ENCODE results near the gene MT1M.

MT1M gene

DNA sequence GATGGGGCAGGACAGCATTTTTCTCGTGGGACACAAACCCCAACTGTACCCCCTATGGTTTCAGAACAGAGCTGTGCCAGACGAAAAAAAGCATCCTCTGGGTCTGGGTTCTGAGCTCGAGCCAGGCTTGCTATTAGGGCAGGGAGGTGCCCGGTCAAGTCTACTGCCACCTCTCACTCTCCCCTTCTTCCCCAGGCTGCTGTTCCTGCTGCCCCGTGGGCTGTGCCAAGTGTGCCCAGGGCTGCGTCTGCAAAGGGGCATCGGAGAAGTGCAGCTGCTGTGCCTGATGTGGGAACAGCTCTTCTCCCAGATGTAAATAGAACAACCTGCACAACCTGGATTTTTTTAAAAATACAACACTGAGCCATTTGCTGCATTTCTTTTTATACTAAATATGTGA, 5.8 kb upstream of the MT1M start:
- no peak for DNase-seq
- Histone ChIP-seq H3K4me3 (ENCODE audit: low read depth, low read length) (no peak overlapping the region), H2BK12ac (ENCODE audit: low read length) (no peak overlapping the region), H3K27ac (ENCODE audit: low read depth, low read length) (no peak overlapping the region), H4K91ac (ENCODE audit: low read depth, low read length) (no peak overlapping the region), H3K9me3 (ENCODE audit: insufficient read depth, low read depth, low read length) (peaks cover 11% of the 10 kb centered on the region), H3K36me3 (ENCODE audit: control insufficient read depth in 1 of 2, insufficient read depth in 2 of 2, low read length in 2 of 2) (no peaks in the 10 kb centered on the region), H3K18ac (ENCODE audit: low read length) (no peak overlapping the region), H3K4me1 (ENCODE audit: control insufficient read depth in 1 of 2, insufficient read depth in 2 of 2, low read length in 2 of 2) (peaks cover 12 to 20% of the 10 kb centered on the region in 2 experiments), H3K23ac (ENCODE audit: low read length) (no peak overlapping the region), H3K4ac (ENCODE audit: low read depth, low read length) (no peak overlapping the region), H2AK5ac (ENCODE audit: low read length) (no peak overlapping the region), H2AFZ (ENCODE audit: insufficient read depth, low read length, poor library complexity) (no peak overlapping the region), H4K12ac (ENCODE audit: low read depth, low read length) (no peak overlapping the region), H3K9ac (ENCODE audit: low read length) (no peak overlapping the region), H3K79me2 (ENCODE audit: control insufficient read depth, insufficient read depth, low read length, poor library complexity) (no peaks in the 10 kb centered on the region), H3K27me3 (ENCODE audit: insufficient read depth, low read length) (peaks cover 29% of the 10 kb centered on the region), H2BK120ac (ENCODE audit: insufficient read depth, low read length, poor library complexity) (no peak overlapping the region), H3K79me1 (ENCODE audit: low read length) (peaks cover 1% of the 10 kb centered on the region), H3K4me2 (ENCODE audit: low read length) (no peak overlapping the region), H2BK5ac (ENCODE audit: low read depth, low read length, poor library complexity) (no peak overlapping the region), H3K14ac (ENCODE audit: low read length) (no peak overlapping the region), H4K8ac (ENCODE audit: low read depth, low read length) (no peak overlapping the region)
- no CpG with 5 or more reads among the region's 7 CpGs for WGBS (ENCODE audit: extremely low coverage, insufficient coverage, insufficient read length)

DNA sequence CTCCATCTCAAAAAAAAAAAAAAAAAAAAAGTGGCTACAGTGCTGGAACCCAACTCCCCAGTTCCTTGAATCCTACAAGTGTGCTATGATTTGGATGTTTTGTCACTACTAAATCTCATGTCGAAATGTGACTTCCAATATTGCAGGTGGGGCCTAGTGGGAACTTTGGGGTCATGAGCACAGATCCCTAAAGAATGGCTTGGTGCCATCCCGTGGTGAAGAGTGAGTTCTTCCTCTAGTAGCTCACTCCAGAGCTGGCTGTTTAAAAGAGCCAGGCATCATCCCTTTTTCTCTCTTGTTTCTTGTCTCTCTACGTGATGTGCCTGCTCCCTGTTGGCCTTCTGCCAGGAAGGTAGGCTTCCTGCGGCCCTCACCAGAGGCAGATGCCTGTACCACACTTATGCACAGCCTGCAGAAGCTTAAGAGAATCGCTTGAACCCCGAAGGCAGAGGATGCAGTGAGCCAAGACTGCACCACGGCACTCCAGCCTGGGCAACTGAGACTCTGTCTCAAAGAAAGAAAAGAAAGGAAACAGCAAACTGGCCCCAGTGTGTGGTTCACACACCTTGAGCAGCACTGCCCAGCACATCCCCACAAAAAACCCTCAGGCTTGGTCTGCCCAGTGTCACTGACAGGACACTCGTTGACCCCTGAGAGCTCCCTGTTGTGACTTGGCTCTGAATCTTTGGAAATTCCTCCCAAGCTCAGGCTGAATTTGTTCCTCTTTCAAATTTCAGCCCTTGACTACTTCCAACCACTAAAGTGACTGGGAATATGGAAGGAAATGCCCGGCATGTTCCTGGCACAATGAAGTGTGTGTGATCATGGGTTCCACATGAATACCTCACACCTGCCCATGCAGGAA, 3.7 kb upstream of the MT1M start:
- Histone ChIP-seq H3K23ac (ENCODE audit: low read length) (no peak overlapping the region), H3K18ac (ENCODE audit: low read length) (no peak overlapping the region), H2BK120ac (ENCODE audit: insufficient read depth, low read length, poor library complexity) (no peak overlapping the region), H3K4ac (ENCODE audit: low read depth, low read length) (no peak overlapping the region), H3K4me2 (ENCODE audit: low read length) (no peak overlapping the region), H3K9ac (ENCODE audit: low read length) (no peak overlapping the region), H2BK5ac (ENCODE audit: low read depth, low read length, poor library complexity) (no peak overlapping the region), H2AK5ac (ENCODE audit: low read length) (no peak overlapping the region), H4K8ac (ENCODE audit: low read depth, low read length) (no peak overlapping the region), H3K27ac (ENCODE audit: low read depth, low read length) (no peak overlapping the region), H2BK12ac (ENCODE audit: low read length) (no peak overlapping the region), H3K79me2 (ENCODE audit: control insufficient read depth, insufficient read depth, low read length, poor library complexity) (no peaks in the 10 kb centered on the region), H3K4me1 (ENCODE audit: control insufficient read depth in 1 of 2, insufficient read depth in 2 of 2, low read length in 2 of 2) (peaks cover 12 to 24% of the 10 kb centered on the region in 2 experiments), H4K91ac (ENCODE audit: low read depth, low read length) (no peak overlapping the region), H4K12ac (ENCODE audit: low read depth, low read length) (no peak overlapping the region), H3K27me3 (ENCODE audit: insufficient read depth, low read length) (peaks cover 48% of the 10 kb centered on the region), H3K14ac (ENCODE audit: low read length) (no peak overlapping the region), H3K79me1 (ENCODE audit: low read length) (peaks cover 1% of the 10 kb centered on the region), H3K4me3 (ENCODE audit: low read depth, low read length) (no peak overlapping the region), H2AFZ (ENCODE audit: insufficient read depth, low read length, poor library complexity) (no peak overlapping the region), H3K9me3 (ENCODE audit: insufficient read depth, low read depth, low read length) (peaks cover 13% of the 10 kb centered on the region), H3K36me3 (ENCODE audit: control insufficient read depth in 1 of 2, insufficient read depth in 2 of 2, low read length in 2 of 2) (no peaks in the 10 kb centered on the region)
- no CpG with 5 or more reads among the region's 9 CpGs for WGBS (ENCODE audit: extremely low coverage, insufficient coverage, insufficient read length)
- no peak for DNase-seq

DNA sequence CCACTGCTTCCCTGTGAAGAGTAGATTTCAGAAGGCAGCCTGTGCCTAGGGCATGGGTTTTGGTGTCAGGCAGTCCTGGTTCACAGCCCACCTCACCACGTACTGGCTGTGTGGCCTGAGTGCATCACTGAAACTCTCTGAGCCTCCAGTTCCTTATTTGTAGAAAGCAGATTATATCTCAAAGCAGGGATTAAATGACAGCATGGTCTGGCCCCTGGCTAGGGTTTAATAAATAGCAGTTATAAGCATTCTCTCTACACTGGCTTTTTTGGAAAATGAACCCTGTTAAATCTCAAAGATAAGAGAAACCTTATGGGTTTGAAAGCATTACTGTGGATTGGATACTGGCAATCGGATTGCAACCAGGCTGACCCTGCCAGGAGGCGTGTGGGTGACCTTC, 2.9 kb upstream of the MT1M start:
- H4K12ac ChIP-seq (ENCODE audit: low read depth, low read length): no peak overlapping the region
- no peak overlapping the region for H3K4me3 ChIP-seq (ENCODE audit: low read depth, low read length)
- H2BK5ac ChIP-seq (ENCODE audit: low read depth, low read length, poor library complexity): no peak overlapping the region
- H2AFZ ChIP-seq (ENCODE audit: insufficient read depth, low read length, poor library complexity): no peak overlapping the region
- no peak overlapping the region for H3K4ac ChIP-seq (ENCODE audit: low read depth, low read length)
- no peak overlapping the region for H3K27ac ChIP-seq (ENCODE audit: low read depth, low read length)
- no peak overlapping the region for H2BK12ac ChIP-seq (ENCODE audit: low read length)
- DNase-seq: no peak
- H3K4me1 ChIP-seq (ENCODE audit: control insufficient read depth in 1 of 2, insufficient read depth in 2 of 2, low read length in 2 of 2): peaks cover 12 to 24% of the 10 kb centered on the region in 2 experiments
- no peaks in the 10 kb centered on the region for H3K79me2 ChIP-seq (ENCODE audit: control insufficient read depth, insufficient read depth, low read length, poor library complexity)
- WGBS (ENCODE audit: extremely low coverage, insufficient coverage, insufficient read length): no CpG with 5 or more reads among the region's 3 CpGs
- no peak overlapping the region for H2BK120ac ChIP-seq (ENCODE audit: insufficient read depth, low read length, poor library complexity)
- no peak overlapping the region for H4K8ac ChIP-seq (ENCODE audit: low read depth, low read length)
- peaks cover 55% of the 10 kb centered on the region for H3K27me3 ChIP-seq (ENCODE audit: insufficient read depth, low read length)
- H3K79me1 ChIP-seq (ENCODE audit: low read length): peaks cover 1% of the 10 kb centered on the region
- no peak overlapping the region for H3K23ac ChIP-seq (ENCODE audit: low read length)
- H3K14ac ChIP-seq (ENCODE audit: low read length): no peak overlapping the region
- H3K36me3 ChIP-seq (ENCODE audit: control insufficient read depth in 1 of 2, insufficient read depth in 2 of 2, low read length in 2 of 2): no peaks in the 10 kb centered on the region
- no peak overlapping the region for H4K91ac ChIP-seq (ENCODE audit: low read depth, low read length)
- no peak overlapping the region for H3K18ac ChIP-seq (ENCODE audit: low read length)
- H3K9ac ChIP-seq (ENCODE audit: low read length): no peak overlapping the region
- no peak overlapping the region for H2AK5ac ChIP-seq (ENCODE audit: low read length)
- no peak overlapping the region for H3K4me2 ChIP-seq (ENCODE audit: low read length)
- H3K9me3 ChIP-seq (ENCODE audit: insufficient read depth, low read depth, low read length): peaks cover 13% of the 10 kb centered on the region

DNA sequence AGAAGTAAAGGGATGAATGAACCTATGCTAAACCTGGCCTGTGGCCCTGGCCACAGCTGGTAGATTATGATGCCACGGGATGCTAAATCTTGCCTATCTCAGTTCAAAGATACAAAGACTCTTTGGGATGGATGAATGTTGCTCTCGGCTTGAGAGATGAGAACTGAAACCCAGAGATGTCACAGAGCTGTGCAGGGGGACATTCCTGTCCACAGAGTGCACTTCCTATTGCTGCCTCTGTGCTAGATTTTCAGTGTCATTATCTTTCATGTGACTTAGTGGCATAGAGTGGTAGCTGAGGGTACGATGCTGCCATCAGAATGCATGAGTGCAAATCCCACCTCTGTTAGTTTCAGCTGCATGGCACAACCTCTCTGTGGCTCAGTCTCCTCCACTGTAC, 2.3 kb upstream of the MT1M start:
- no peak overlapping the region for H2BK120ac ChIP-seq (ENCODE audit: insufficient read depth, low read length, poor library complexity)
- peaks cover 1% of the 10 kb centered on the region for H3K79me1 ChIP-seq (ENCODE audit: low read length)
- H4K91ac ChIP-seq (ENCODE audit: low read depth, low read length): no peak overlapping the region
- no CpG with 5 or more reads among the region's 3 CpGs for WGBS (ENCODE audit: extremely low coverage, insufficient coverage, insufficient read length)
- H3K79me2 ChIP-seq (ENCODE audit: control insufficient read depth, insufficient read depth, low read length, poor library complexity): no peaks in the 10 kb centered on the region
- H4K12ac ChIP-seq (ENCODE audit: low read depth, low read length): no peak overlapping the region
- no peak overlapping the region for H3K4me2 ChIP-seq (ENCODE audit: low read length)
- no peak overlapping the region for H2BK5ac ChIP-seq (ENCODE audit: low read depth, low read length, poor library complexity)
- peaks cover 56% of the 10 kb centered on the region for H3K27me3 ChIP-seq (ENCODE audit: insufficient read depth, low read length)
- H3K36me3 ChIP-seq (ENCODE audit: control insufficient read depth in 1 of 2, insufficient read depth in 2 of 2, low read length in 2 of 2): no peaks in the 10 kb centered on the region
- no peak overlapping the region for H3K23ac ChIP-seq (ENCODE audit: low read length)
- no peak overlapping the region for H3K18ac ChIP-seq (ENCODE audit: low read length)
- H2AFZ ChIP-seq (ENCODE audit: insufficient read depth, low read length, poor library complexity): no peak overlapping the region
- no peak overlapping the region for H3K14ac ChIP-seq (ENCODE audit: low read length)
- H2BK12ac ChIP-seq (ENCODE audit: low read length): no peak overlapping the region
- peaks cover 13% of the 10 kb centered on the region for H3K9me3 ChIP-seq (ENCODE audit: insufficient read depth, low read depth, low read length)
- no peak overlapping the region for H3K4ac ChIP-seq (ENCODE audit: low read depth, low read length)
- no peak overlapping the region for H4K8ac ChIP-seq (ENCODE audit: low read depth, low read length)
- peaks cover 10 to 21% of the 10 kb centered on the region in 2 experiments for H3K4me1 ChIP-seq (ENCODE audit: control insufficient read depth in 1 of 2, insufficient read depth in 2 of 2, low read length in 2 of 2)
- H3K4me3 ChIP-seq (ENCODE audit: low read depth, low read length): no peak overlapping the region
- DNase-seq: no peak
- H2AK5ac ChIP-seq (ENCODE audit: low read length): no peak overlapping the region
- no peak overlapping the region for H3K27ac ChIP-seq (ENCODE audit: low read depth, low read length)
- H3K9ac ChIP-seq (ENCODE audit: low read length): no peak overlapping the region

Data from trophoblast cell (in vitro differentiated cells and primary cell).